HT1080 (cell line): ENCODE data around the gene EZR. TPM values are rescaled to one million over a fixed set of nuclear protein-coding genes. Genes with fewer than 3 reads are reported as not detected.

ENCODE experiments used
- DNase-seq: peaks from one replicate; pipeline ENCODE4 v3.0.0-alpha.2; 2015; ENCODE audit warnings: low read depth
- small RNA-seq: library from RNA; depleted of rRNA; stranded (forward); fragments of <200 nt; gene quantifications from one replicate; pipeline ENCODE3, GENCODE V24; 2014
- total RNA-seq: library from RNA; depleted of rRNA; stranded (reverse); fragments of >200 nt; shearing (Covaris generic); gene quantifications from 2 replicates; pipeline ENCODE4 v1.2.3, GENCODE V29; 2014; rRNA removed

EZR gene
- total RNA-seq, 1 experiment from 2014 or later: 253 TPM

- DNase-seq: no peak
These were observed 82.0 kb downstream of the EZR start for GRCh38 chr6:158737082-158737709.

- DNase-seq: no peak
These were observed 84.2 kb downstream of the EZR start for GRCh38 chr6:158735009-158735408.

GRCh38 chr6:158730541-158730907 lies 88.6 kb downstream of the EZR start:
- DNase-seq: no peak

- no peak for DNase-seq
These were observed 89.1 kb downstream of the EZR start for GRCh38 chr6:158729906-158730540.

GRCh38 chr6:158725704-158726103 lies 93.5 kb downstream of the EZR start:
- no peak for DNase-seq

GRCh38 chr6:158722176-158722729 lies 96.9 kb downstream of the EZR start:
- no peak for DNase-seq

GRCh38 chr6:158718461-158719046 lies 100.6 kb downstream of the EZR start:
- no peak for DNase-seq

- DNase-seq: no peak
These were observed 101.5 kb downstream of the EZR start for GRCh38 chr6:158717341-158718330.

Small RNA genes within 50 kb of the gene (small RNA-seq; reads per million reads assigned to genes)
- not detected for gene MIR3918

Other genes starting within 250 kb of the EZR start
- gene DYNLT1, start 174.6 kb downstream of the EZR start, total RNA-seq: 47.4 and 63.4 TPM in 2 replicates
- 5.5 and 5.7 TPM in 2 replicates for gene SYTL3, start 169.3 kb downstream of the EZR start, total RNA-seq
- 1.7 and 2.0 TPM in 2 replicates for gene RSPH3, start 180.8 kb upstream of the EZR start, total RNA-seq
- not detected in 2 replicates for gene TAGAP, start 225.6 kb upstream of the EZR start, total RNA-seq